ENCODE data around the gene PGD.

GRCh38 chr1:10398278-10398733 lies 558 bp upstream of the PGD start:
- TF ChIP-seq EZH2phosphoT487 (IDR thresholded peaks at IDR 0.05; ENCODE audit: low read depth) (no peak), CTCF (IDR thresholded peaks at IDR 0.05; ENCODE audit: low read depth, low read length) (no peak)

Measured in OCI-LY3 (cell line).